WI38 (cell line): ENCODE data around the gene SREBF2.
"Not testable (repeated sequence)": the region's sequence is repeated elsewhere in the genome, so short reads cannot be mapped to it uniquely, and the experiment has no call there.

ENCODE experiments used
- H3K4me3 ChIP-seq: 2 replicates; pipeline ENCODE4 v1.5.1; 2011; ENCODE audit warnings: low read depth, mild to moderate bottlenecking, control low read depth, low read length
- TF ChIP-seq, protein P1 (sequence below): IDR thresholded peaks from 2 replicates; pipeline ENCODE4 v1.5.1; 2012; ENCODE audit warnings: low read depth, mild to moderate bottlenecking, control low read depth, low read length

SREBF2 gene

DNA sequence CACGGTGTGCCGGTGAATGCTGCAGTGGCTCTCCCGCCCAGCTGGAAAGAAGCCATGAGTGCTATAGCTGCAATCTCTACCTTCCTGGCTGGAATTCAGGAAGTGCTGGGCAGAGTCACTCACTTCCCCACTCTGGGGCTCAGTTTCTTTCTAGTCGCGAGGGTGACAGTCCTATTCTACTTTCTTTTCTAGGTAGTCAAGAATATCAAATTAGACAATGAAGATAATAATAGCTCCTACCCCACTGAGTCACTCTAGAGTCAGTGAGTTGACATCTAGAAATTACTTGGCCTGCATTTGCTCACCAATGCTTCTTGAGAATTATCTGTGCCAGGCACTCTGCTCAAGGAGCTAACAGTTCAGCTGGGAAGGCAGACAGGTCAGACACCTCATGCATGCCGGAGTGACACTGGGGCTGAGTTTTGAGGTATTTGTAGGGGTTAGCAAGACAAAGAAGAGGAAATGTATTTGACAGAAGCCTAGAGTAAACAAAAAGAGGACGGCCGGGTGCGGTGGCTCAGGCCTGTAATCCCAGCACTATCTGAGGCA is 110.8 kb downstream of the SREBF2 start:
- H3K4me3 ChIP-seq = no peak overlapping the region

DNA sequence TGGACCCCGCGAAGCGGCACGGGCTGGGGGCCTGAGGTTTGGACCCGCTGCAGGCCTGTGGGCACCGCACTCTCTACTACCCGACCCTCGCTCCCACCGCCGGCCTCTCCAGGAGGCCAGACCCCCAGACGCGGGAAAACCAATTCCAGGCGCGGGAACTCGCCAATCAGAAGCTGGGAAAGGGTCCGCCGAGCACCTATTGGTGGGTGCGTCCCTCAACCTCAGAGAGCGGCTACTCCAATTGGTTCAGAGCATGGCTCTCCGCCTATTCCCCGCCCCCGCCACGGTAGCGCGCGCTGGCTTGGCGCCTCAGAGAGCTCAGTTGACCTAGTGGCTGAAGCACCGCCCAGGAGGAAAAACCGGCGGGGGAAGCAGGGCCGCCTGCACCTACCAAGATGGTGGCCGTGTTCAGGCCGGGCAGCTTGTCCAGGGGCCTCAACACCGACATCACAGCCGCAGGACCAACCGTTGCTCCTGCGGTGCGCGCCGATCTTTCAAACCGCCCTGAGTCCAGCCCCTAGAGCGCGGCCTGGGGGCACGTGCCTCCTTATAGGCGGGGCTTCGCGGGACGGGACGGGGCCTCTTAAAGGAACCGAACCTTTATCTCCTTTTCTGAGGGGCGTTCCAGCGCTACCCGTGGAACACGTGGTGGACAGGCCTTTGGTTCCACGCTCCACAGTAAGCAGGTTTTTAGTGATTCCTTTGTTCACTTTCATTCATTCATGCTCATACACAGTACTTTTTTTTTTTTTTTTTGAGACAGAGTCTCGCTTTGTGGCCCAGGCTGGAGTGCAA is 113.9 kb downstream of the SREBF2 start, which contains the start of gene CENPM:
Gene CENPM (minus strand): TSS at position 524 of the 795 bp plus-strand sequence. CDS start 76 bp downstream, at position 448.
- TF ChIP-seq, protein P1, sequence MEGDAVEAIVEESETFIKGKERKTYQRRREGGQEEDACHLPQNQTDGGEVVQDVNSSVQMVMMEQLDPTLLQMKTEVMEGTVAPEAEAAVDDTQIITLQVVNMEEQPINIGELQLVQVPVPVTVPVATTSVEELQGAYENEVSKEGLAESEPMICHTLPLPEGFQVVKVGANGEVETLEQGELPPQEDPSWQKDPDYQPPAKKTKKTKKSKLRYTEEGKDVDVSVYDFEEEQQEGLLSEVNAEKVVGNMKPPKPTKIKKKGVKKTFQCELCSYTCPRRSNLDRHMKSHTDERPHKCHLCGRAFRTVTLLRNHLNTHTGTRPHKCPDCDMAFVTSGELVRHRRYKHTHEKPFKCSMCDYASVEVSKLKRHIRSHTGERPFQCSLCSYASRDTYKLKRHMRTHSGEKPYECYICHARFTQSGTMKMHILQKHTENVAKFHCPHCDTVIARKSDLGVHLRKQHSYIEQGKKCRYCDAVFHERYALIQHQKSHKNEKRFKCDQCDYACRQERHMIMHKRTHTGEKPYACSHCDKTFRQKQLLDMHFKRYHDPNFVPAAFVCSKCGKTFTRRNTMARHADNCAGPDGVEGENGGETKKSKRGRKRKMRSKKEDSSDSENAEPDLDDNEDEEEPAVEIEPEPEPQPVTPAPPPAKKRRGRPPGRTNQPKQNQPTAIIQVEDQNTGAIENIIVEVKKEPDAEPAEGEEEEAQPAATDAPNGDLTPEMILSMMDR = no peak
- peak within 1 kb of the TSS; percentile 81 for H3K4me3 ChIP-seq

More for the DNA sequence above, 110.8 kb downstream of the SREBF2 start:
- TF ChIP-seq, protein P1 = no peak

DNA sequence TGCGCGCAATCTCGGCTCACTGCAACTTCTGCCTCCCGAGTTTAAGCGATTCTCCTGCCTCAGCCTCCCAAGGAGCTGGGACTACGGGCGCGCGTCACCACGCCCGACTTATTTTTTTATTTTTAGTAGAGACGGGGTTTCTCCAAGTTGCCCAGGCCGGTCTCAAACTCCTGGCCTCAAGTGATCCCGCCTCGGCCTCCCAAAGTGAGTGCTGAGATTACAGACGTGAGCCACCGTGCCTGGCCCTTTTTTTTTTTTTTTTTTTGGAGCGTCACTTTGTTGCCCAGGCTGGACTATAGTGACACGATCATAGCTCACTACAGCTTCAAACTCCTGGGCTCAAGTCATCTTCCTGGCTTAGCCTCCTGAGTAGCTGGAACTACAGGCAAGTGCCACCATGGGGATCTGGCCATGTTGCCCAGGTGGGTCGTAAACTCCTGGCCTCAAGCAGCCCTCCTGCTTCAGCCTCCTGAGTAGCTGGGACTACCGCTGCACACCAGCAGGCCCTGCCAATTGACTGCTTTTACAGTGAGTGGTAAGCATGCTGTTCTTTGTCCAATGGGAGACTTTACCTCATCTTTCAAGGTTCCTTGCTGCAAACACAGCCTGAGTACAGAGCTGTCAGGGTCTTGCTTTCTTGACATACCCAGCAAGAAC is 114.6 kb downstream of the SREBF2 start:
- TF ChIP-seq, protein P1 = no peak
- H3K4me3 ChIP-seq = no peak overlapping the region; the same call in 1 of the 2 replicates

DNA sequence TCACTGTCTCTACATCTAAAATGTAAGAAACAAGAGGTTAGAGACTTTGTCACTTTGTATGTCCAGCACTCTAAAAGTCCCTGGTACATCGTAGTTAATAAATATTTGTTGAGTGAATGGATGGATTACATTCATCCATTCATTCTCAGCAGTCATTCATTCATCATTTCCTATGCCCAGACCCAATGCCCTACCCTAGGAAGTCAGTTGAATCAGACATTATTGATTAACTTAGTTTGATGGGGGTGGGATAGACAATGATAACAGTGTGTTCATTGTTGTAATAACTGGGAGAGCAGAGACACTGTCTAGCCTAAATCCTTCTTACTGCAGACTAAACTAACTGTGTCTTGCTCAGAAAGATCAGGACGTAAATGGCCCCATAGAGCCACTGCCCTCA is 115.2 kb downstream of the SREBF2 start:
- no peak overlapping the region for H3K4me3 ChIP-seq
- TF ChIP-seq, protein P1 = no peak

DNA sequence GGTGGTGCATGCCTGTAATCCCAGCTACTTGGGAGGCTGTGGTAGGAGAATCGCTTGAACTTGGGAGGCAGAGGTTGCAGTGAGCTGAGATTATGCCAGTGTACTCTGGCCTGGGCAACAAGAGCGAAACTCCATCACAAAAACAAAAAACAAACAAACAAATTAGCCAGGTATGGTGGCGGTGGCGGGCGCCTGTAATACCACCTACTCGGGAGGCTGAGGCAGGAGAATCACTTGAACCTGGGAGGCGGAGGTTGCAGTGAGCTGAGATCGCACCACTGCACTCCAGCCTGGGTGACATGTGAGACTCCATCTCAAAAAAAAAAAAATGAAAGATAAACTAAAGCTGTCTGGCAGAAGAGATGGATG is 116.0 kb downstream of the SREBF2 start:
- H3K4me3 ChIP-seq = not testable (repeated sequence)

DNA sequence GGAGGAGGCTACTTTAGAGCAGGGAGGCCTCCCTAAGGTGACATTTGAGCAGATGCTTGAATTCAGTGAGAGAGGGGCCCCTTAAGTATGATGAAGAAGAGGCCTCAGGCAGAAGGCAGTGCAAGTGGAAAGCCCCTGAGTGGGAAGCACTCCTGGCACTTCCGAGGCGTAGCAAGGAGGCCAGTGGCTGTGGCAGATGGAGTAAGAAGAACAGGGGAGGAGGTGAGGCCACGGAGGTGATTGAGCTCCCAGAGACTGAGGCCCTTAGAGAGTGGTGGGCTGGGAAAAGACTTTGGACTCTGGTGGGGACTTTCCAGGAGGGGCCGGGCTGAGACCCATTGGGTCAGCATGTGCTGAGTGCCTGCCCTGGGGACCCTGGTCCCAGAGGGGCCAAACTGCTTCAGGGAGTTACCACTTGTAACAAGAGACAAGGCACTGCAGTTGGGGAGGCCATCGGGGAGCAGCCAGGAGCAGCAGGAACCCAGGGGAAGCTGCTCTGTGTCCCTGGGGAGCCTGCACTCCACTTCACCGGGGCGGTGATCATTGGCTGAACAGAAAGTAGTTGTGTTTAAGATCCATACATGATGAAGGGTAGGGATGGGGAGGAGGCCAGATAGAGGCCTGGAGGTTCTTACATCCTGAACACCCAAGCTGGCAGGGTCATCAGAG is 116.5 kb downstream of the SREBF2 start:
- no peak overlapping the region for H3K4me3 ChIP-seq
- TF ChIP-seq, protein P1 = no peak

DNA sequence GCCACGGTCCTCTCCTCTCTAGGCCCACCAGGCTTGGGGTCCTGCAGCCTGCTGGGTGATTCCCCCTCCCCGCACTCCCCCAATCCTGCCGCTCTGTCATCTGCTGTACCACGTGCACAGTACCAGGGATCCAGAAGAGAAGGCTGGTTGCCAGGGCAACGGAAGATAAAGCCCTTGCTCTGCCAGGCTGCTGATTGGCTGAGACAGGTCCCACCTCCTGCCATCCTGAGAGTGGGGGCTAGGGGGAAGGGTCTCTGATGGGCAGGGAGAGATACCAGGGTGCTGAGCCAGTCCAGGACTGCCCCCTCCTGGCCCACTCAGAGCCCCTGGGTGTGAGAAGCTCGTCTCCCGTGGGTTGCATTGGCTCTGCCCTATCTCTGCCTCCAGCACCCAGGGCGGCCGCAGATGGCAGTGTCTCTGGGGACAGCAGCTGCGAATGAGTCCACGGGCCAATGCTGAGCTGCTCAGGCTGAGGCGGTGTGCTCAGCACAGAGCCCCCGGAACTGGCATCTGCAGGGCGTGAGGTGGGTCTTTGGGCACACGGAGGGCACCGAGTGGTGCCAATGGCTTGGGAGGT is 119.1 kb downstream of the SREBF2 start, which contains the start of gene SMIM45:
Gene SMIM45 (plus strand): TSS at position 253 of the 577 bp plus-strand sequence.
- H3K4me3 ChIP-seq = no peak within 1 kb of the TSS
- TF ChIP-seq, protein P1 = no peak
